Activated gamma-delta T cell treated with anti-CD3 and anti-CD28 coated beads, Interleukin-2, amount 50 U/mL, for 16 hours (primary cell): ENCODE measurements around the gene CPNE8.
"Not testable (repeated sequence)": the region's sequence is repeated elsewhere in the genome, so short reads cannot be mapped to it uniquely, and the experiment has no call there.

Source experiments
- DNase-seq: peaks from one replicate; pipeline ENCODE4 v3.0.0-alpha.2; 2020; ENCODE audit warnings: low read depth

The CPNE8 gene

GRCh38 chr12:38825006-38825405 lies 80.4 kb downstream of the CPNE8 start:
- DNase-seq: no peak

- DNase-seq: no peak
Observed at GRCh38 chr12:38823738-38824137, 81.7 kb downstream of the CPNE8 start.

GRCh38 chr12:38823314-38823713 lies 82.1 kb downstream of the CPNE8 start:
- no peak for DNase-seq

GRCh38 chr12:38817942-38818341 lies 87.4 kb downstream of the CPNE8 start:
- no peak for DNase-seq

GRCh38 chr12:38813923-38814322 lies 91.5 kb downstream of the CPNE8 start:
- no peak for DNase-seq

GRCh38 chr12:38811814-38812356 lies 93.5 kb downstream of the CPNE8 start:
- no peak for DNase-seq

- DNase-seq: no peak
Observed at GRCh38 chr12:38809832-38810231, 95.6 kb downstream of the CPNE8 start.

GRCh38 chr12:38788106-38788505 lies 117.3 kb downstream of the CPNE8 start:
- DNase-seq: no peak

- no peak for DNase-seq
Observed at GRCh38 chr12:38785381-38785780, 120.0 kb downstream of the CPNE8 start.

- no peak for DNase-seq
Observed at GRCh38 chr12:38783304-38783703, 122.1 kb downstream of the CPNE8 start.

GRCh38 chr12:38782359-38782758 lies 123.0 kb downstream of the CPNE8 start:
- no peak for DNase-seq

- DNase-seq: no peak
Observed at GRCh38 chr12:38776647-38777046, 128.7 kb downstream of the CPNE8 start.

- no peak for DNase-seq
Observed at GRCh38 chr12:38775457-38775856, 129.9 kb downstream of the CPNE8 start.

GRCh38 chr12:38772437-38772836 lies 133.0 kb downstream of the CPNE8 start:
- no peak for DNase-seq

- DNase-seq: no peak
Observed at GRCh38 chr12:38771871-38772270, 133.5 kb downstream of the CPNE8 start.

GRCh38 chr12:38761636-38762342 lies 143.6 kb downstream of the CPNE8 start:
- no peak for DNase-seq

GRCh38 chr12:38761111-38761510 lies 144.3 kb downstream of the CPNE8 start:
- DNase-seq: no peak

GRCh38 chr12:38759621-38760020 lies 145.8 kb downstream of the CPNE8 start:
- DNase-seq: no peak

- no peak for DNase-seq
Observed at GRCh38 chr12:38746744-38747143, 158.6 kb downstream of the CPNE8 start.

- no peak for DNase-seq
Observed at GRCh38 chr12:38745601-38746000, 159.8 kb downstream of the CPNE8 start.

GRCh38 chr12:38744041-38744440 lies 161.3 kb downstream of the CPNE8 start:
- no peak for DNase-seq

- not testable (repeated sequence) for DNase-seq
Observed at GRCh38 chr12:38742496-38742895, 162.9 kb downstream of the CPNE8 start.

- DNase-seq: no peak
Observed at GRCh38 chr12:38736821-38737220, 168.6 kb downstream of the CPNE8 start.

- no peak for DNase-seq
Observed at GRCh38 chr12:38732761-38733160, 172.6 kb downstream of the CPNE8 start.
